Omental fat pad (tissue), 4 donors: ENCODE measurements around the gene MGAT4B. TPM values are rescaled to one million over a fixed set of nuclear protein-coding genes. Genes with fewer than 3 reads are reported as not detected.

Experiments
- ATAC-seq: fragments of 150-250 bp; one replicate; pipeline ENCODE4 v1.9.1; 2016; ENCODE audit warnings: mild to moderate bottlenecking, moderate library complexity; ENCODE audit not compliant: low FRiP score
- DNase-seq: peaks from one replicate; pipeline ENCODE4 v3.0.0-alpha.2; 2019; ENCODE audit warnings: low spot score
- total RNA-seq, 4 donors: library from RNA; depleted of rRNA; stranded (reverse); fragments of >200 nt; gene quantifications; one replicate each; pipeline ENCODE4 v1.1.0, GENCODE V29; 2016
- TF ChIP-seq, protein P1 (sequence below), 3 donors: fragments of 450-650 bp; IDR thresholded peaks; one replicate each; pipeline ENCODE4 v1.5.1; 2016 to 2017; ENCODE audit warnings: antibody characterized with exemption in 3 of 3, mild to moderate bottlenecking in 3 of 3, moderate library complexity in 2 of 3

The MGAT4B gene
- total RNA-seq, 4 donors from 2014 or later, result 67.6 to 90.1 (median 73.9) TPM

DNA sequence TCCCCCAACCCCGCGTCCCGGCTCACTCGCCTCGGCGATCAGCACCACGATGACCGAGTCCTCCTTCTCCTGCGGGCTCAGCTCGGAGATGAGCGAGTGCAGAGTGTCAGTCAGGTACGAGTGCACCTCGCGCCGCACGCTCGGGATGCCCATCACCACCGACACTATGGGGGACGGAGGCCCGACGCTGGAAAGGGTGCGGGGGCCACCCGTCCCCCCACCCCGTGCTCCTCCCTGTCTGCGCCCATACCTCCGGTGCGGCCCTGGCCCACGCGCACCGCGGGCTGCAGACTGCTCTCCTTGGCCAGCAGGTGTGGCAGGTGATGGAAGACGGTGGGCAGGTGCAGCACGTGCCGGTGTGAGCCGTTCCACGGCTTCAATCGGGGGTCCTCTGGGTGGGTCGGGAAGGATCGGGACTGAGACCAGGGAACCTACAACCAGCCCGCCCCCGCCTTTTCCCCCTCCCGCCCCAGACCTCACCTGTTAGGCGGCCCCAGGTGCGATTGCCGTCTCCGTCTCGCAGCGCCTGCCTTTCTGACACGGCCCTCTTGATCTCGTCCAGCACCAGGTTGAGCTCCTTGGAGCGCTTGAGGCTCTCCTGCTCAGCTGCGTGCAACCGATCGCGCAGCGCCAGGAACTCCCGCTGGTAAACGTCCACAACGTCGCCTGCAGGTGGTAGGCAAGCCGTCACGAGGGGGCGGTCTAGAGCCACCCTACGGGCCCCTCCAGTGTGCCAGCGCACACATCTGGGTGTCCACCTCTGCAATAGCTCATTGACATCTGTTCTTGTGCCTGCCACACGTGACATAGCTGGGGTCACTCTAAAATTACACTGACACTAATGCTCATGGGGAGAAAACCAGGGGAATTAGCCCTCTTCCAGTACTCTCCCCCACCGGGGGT is 5.1 kb downstream of the MGAT4B start:
- ATAC-seq, result no peak

DNA sequence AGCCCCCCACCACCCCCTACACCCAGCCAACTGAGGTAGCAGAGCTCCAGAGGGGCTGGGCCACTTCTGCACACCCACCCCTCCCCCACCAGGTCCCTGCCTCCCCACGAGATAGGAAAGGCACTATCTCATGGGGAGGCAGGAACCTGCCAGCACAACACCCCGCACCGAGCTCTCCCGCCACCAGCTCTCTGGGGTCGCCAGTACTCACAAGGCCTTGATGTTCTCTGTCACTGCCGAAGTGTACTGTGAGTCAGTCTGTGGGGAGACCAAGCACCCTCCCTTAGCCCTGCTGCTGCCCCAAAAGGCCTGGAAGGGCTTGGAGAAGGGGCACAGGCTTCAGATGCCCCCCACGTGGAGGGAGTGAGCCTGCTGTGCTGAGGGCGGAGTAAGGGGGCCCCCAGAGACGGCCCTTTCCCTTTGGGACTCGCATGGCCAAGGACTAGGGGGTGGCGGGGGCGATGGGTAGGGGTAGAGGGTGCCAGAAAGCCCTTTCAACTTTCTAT is 5.9 kb downstream of the MGAT4B start:
- DNase-seq, result no peak
- no peak for ATAC-seq
- TF ChIP-seq, protein P1, sequence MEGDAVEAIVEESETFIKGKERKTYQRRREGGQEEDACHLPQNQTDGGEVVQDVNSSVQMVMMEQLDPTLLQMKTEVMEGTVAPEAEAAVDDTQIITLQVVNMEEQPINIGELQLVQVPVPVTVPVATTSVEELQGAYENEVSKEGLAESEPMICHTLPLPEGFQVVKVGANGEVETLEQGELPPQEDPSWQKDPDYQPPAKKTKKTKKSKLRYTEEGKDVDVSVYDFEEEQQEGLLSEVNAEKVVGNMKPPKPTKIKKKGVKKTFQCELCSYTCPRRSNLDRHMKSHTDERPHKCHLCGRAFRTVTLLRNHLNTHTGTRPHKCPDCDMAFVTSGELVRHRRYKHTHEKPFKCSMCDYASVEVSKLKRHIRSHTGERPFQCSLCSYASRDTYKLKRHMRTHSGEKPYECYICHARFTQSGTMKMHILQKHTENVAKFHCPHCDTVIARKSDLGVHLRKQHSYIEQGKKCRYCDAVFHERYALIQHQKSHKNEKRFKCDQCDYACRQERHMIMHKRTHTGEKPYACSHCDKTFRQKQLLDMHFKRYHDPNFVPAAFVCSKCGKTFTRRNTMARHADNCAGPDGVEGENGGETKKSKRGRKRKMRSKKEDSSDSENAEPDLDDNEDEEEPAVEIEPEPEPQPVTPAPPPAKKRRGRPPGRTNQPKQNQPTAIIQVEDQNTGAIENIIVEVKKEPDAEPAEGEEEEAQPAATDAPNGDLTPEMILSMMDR (IDR thresholded peaks at IDR 0.05), result no peak

More for the DNA sequence above, 5.1 kb downstream of the MGAT4B start:
- DNase-seq, result no peak
- TF ChIP-seq, protein P1 (IDR thresholded peaks at IDR 0.05), result no peak

DNA sequence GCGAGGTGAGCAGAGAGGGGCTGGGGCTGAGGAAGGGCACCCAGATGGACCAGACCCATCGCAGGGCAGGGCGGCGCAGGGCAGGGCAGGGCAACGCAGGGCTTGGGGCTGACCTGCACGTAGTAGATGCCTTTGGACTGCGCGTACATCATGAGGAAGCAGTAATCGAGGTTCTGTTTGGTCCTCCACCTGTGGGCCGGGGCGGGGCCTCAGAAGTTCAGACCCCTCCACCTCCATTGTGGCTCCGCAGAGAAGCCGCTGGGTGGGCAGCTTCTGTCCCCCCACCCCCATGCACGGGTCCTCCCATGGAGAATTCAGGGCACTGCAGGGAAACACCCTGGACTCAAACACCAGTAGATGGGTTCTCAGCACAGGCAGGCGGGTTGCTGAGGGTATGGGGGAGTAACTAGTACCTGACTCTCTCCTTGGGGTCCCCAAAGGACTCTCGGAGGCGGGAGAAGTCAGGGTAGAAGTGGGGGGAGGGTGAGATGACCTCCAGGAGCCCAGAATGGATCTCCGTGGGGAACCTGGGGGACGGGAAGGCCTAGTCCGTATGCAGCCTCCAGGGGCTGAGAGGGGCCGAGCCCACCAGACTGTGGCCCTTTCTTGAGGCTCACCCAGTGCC is 6.5 kb downstream of the MGAT4B start:
- DNase-seq (no peak), ATAC-seq (no peak)
- TF ChIP-seq, protein P1 (IDR thresholded peaks at IDR 0.05), result no peak

DNA sequence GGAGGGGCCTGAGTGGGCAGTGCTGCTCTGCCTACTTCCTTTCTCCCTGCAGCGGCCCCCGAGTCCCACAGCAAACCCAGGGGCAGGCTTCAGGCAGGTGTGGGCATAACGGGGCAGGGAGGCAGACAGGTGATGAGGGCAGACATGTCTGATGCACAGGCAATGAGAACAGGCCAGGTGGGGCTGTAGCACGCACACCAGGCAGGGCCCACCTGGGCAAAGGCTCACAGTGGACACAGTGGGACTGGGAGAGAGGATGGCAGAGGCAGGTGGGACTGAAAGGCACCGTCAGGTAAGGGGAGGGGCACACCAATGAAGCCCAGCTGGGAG is 7.1 kb downstream of the MGAT4B start:
- DNase-seq (no peak), ATAC-seq (no peak)
- TF ChIP-seq, protein P1 (IDR thresholded peaks at IDR 0.05), result no peak

DNA sequence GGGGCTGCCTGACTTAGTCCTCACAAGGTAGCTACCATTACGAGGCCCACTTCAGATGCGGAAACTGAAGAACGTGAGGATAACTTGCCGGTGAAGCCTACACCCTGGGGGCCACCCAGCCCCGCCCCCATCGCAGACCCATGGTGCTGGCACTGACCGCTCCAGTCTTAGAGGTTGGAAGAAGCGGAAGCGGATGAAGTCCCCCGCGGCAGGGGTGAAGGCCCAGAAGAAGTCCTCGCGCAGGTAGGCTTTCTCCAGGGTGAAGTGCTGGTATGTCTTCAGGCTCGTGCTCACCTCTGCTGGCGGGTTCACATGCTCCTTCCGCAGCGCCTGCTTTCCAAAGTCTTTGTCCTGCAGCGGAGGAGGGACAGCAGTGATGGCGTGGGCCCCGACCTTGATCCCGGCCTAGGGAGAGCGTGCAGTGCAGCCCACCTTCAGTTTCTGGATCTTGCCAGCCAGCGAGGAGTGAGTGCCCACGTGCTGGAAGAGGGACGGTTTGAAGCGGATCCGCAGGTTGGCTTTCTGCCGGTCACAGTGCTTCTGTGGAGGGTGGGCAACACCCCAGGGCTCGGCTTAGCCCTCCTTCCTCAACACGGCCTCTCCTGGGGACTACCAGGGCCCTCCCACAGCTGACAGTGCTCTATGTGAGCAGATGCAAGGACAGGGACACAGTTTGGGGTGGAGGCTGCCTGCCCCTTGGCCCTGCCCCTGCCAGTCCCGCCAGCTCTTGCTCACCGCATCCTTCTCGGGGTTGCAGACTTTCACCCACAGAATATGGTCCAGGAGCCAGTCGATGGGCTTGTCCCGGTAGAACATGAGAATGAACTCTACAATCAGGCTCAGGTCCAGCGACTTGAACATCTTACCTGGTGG is 7.7 kb downstream of the MGAT4B start:
- DNase-seq (no peak), ATAC-seq (no peak)
- TF ChIP-seq, protein P1 (IDR thresholded peaks at IDR 0.05), result no peak

DNA sequence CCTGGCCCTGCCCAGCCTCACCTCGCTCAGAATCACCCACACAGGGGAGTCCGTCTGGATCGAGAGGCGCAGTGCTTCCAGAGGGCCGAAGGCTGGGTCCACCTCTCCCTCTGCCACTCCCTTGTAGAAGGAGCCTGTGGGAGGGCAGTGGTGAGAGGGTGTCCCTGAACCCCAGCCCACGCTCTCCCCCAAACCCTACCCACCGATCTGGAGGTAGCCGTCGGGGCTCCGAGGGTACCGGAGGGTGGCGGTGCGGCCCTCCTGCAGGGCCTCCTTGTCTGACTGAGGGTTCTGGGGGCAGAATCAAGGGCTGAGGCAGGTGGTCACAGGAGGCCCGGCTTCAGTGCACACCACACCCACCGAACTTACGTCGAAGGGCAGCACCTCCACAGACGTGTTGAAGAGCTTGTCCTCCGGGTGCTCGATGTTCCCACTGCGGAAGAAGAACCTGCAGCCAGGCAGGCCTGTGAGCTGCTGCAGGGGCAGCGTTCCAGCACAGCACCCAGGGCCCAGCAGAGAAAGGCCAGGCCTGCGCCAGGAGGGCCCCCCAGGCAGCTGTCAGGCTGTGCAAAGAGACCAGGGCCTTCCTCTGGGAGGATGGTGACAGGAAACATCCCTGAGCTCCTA is 8.4 kb downstream of the MGAT4B start:
- TF ChIP-seq, protein P1 (IDR thresholded peaks at IDR 0.05), result no peak
- ATAC-seq (no peak), DNase-seq (no peak)
